ENCODE results near the gene CCDC88C.

DNA sequence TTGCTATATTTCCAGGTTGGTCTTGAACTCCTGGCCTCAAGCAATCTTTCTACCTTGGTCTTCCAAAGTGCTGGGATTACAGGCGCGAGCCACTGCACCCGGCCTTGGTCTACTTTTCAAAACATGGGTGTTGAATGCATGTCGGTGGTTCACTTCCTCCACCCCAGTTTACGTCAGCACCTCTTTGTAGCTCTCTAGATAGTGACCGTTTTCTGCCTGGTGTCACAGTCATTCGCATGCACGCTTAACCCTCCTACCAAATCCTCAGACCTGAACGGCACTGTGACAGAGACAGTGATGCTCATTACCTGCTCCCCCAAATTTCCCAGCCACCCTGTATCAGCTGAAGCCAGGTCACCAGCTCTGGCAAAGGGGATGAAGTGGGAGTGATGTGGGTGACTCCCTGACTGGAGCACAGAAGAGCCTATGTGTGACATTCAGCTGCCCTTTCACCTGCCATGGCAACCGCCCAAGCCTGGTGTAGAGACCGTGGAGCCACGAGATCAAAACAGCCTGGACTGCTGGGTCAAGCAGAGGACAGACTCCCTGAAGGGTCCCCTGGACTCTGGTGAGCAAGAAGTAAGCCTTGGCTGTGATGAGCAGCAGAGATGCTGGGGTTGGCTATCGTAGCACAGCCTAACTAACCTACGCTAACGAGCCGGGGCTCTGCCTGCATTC, 106.9 kb downstream of the CCDC88C start:
- TF ChIP-seq, protein P1, sequence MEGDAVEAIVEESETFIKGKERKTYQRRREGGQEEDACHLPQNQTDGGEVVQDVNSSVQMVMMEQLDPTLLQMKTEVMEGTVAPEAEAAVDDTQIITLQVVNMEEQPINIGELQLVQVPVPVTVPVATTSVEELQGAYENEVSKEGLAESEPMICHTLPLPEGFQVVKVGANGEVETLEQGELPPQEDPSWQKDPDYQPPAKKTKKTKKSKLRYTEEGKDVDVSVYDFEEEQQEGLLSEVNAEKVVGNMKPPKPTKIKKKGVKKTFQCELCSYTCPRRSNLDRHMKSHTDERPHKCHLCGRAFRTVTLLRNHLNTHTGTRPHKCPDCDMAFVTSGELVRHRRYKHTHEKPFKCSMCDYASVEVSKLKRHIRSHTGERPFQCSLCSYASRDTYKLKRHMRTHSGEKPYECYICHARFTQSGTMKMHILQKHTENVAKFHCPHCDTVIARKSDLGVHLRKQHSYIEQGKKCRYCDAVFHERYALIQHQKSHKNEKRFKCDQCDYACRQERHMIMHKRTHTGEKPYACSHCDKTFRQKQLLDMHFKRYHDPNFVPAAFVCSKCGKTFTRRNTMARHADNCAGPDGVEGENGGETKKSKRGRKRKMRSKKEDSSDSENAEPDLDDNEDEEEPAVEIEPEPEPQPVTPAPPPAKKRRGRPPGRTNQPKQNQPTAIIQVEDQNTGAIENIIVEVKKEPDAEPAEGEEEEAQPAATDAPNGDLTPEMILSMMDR (IDR thresholded peaks at IDR 0.05; ENCODE audit: extremely low read depth in 1 of 2, insufficient read depth in 1 of 2, low read depth in 1 of 2, low read length in 2 of 2): no peak
- no peak for TF ChIP-seq EZH2 (IDR thresholded peaks at IDR 0.05; ENCODE audit: borderline replicate concordance, low read depth, low read length, severe bottlenecking)
- no peak for TF ChIP-seq POLR2AphosphoS5 (IDR thresholded peaks at IDR 0.05; ENCODE audit: insufficient read depth, low read depth, low read length)
- TF ChIP-seq, protein P2, sequence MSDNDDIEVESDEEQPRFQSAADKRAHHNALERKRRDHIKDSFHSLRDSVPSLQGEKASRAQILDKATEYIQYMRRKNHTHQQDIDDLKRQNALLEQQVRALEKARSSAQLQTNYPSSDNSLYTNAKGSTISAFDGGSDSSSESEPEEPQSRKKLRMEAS (IDR thresholded peaks at IDR 0.05; ENCODE audit: insufficient read depth, insufficient read length): no peak
- TF ChIP-seq POLR2A (IDR thresholded peaks at IDR 0.05; ENCODE audit: low read depth, low read length): no peak

Data from endothelial cell of umbilical vein (primary cell).